Lower lobe of right lung (tissue), 2 donors: ENCODE results near the gene CCDC152. TPM values are rescaled to one million over a fixed set of nuclear protein-coding genes. Genes with fewer than 3 reads are reported as not detected.

ENCODE experiments used
- ATAC-seq, 2 donors: fragments of 200-7000 bp; cut with Tn5 transposase; one replicate each; pipeline ENCODE4 v1.9.1; 2020 to 2022; ENCODE audit warnings: mild to moderate bottlenecking in 2 of 2, moderate library complexity in 2 of 2
- DNase-seq: peaks from one replicate; pipeline ENCODE4 v3.0.0-alpha.2; 2020
- H3K27ac ChIP-seq: fragments of 200-600 bp; one replicate; pipeline ENCODE4 v1.8.0; 2022
- H3K27me3 ChIP-seq: fragments of 200-600 bp; one replicate; pipeline ENCODE4 v1.8.0; 2022; ENCODE audit warnings: low read depth
- H3K36me3 ChIP-seq: fragments of 200-600 bp; one replicate; pipeline ENCODE4 v1.8.0; 2022; ENCODE audit warnings: mild to moderate bottlenecking
- H3K4me1 ChIP-seq: fragments of 200-600 bp; one replicate; pipeline ENCODE4 v1.8.0; 2022
- H3K4me3 ChIP-seq: fragments of 200-600 bp; one replicate; pipeline ENCODE4 v1.8.0; 2022; ENCODE audit warnings: mild to moderate bottlenecking
- H3K9me3 ChIP-seq: fragments of 200-600 bp; one replicate; pipeline ENCODE4 v1.8.0; 2022
- intact Hi-C: fragments of 100-400 bp; cut with DNase I; formaldehyde crosslinking; loops from one replicate; pipeline ENCODE4 v1.11.0; 2022
- total RNA-seq: library from RNA; stranded (reverse); fragmentation: NEBNext Ultra II Directional; extraction: Animal tissue kit (Norgen Biotek cat#: 25700); gene quantifications from one replicate; pipeline ENCODE4 v1.2.1, GENCODE V29; 2021
- TF ChIP-seq, protein P1 (sequence below): fragments of 200-600 bp; IDR thresholded peaks from one replicate; pipeline ENCODE4 v1.8.0; 2022; ENCODE audit warnings: antibody characterized with exemption, mild to moderate bottlenecking
- donor health status: DM: no; HTN: yes; CAD: no; lungs with severe emphysema.

The CCDC152 gene
- total RNA-seq, 1 donor from 2014 or later: 1.3 TPM

DNA sequence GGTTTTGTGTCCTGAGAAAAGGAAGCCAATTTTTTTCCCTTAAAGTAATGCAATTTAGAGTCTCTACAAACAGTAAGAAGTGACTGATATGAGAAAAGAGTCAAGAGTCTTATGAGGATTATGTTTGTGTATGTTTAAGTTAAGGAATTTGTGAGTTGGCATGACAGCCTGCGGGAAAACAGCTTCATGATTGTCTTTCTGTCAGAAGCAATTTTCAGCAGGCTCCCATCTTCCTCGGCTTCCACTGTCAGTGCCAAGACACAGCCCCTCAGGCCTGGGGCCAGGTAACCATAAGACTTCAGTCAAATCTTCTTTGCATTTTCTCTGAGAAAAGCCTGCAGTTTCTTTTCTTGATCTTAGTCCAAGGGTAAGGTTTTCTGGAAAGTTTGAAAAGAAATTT, 72.1 kb downstream of the CCDC152 start:
- Histone ChIP-seq H3K4me3 (no peak overlapping the region), H3K27ac (no peak overlapping the region), H3K9me3 (no peaks in the 10 kb centered on the region), H3K36me3 (no peaks in the 10 kb centered on the region), H3K4me1 (peaks cover 9% of the 10 kb centered on the region), H3K27me3 (no peaks in the 10 kb centered on the region)
- no peak for ATAC-seq
- TF ChIP-seq, protein P1, sequence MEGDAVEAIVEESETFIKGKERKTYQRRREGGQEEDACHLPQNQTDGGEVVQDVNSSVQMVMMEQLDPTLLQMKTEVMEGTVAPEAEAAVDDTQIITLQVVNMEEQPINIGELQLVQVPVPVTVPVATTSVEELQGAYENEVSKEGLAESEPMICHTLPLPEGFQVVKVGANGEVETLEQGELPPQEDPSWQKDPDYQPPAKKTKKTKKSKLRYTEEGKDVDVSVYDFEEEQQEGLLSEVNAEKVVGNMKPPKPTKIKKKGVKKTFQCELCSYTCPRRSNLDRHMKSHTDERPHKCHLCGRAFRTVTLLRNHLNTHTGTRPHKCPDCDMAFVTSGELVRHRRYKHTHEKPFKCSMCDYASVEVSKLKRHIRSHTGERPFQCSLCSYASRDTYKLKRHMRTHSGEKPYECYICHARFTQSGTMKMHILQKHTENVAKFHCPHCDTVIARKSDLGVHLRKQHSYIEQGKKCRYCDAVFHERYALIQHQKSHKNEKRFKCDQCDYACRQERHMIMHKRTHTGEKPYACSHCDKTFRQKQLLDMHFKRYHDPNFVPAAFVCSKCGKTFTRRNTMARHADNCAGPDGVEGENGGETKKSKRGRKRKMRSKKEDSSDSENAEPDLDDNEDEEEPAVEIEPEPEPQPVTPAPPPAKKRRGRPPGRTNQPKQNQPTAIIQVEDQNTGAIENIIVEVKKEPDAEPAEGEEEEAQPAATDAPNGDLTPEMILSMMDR: no peak
- DNase-seq: no peak
- intact Hi-C loops: no loop called here

DNA sequence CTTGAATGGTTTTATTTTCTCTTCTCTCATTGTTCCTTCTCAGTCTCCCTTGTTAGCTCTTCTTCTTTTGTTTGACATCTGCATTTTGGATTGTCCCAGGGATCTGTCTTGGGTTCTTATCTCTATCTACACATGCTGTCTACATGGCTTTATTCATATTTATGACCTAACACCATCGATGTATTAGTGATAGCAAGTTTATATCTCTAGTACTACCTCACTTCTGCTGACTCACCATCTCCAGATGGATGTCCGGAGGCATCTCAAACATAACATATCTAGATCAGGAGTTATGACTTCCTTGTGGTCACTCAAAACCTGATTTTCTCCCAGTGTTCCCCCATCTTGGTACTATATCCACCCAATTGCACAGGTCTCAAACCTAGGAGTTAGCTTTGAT, 74.3 kb downstream of the CCDC152 start:
- Histone ChIP-seq H3K27ac (no peak overlapping the region), H3K4me1 (peaks cover 9% of the 10 kb centered on the region), H3K4me3 (no peak overlapping the region), H3K36me3 (no peaks in the 10 kb centered on the region), H3K27me3 (no peaks in the 10 kb centered on the region), H3K9me3 (no peaks in the 10 kb centered on the region)
- TF ChIP-seq, protein P1: no peak
- ATAC-seq (no peak), DNase-seq (no peak)
- intact Hi-C loops: no loop called here

DNA sequence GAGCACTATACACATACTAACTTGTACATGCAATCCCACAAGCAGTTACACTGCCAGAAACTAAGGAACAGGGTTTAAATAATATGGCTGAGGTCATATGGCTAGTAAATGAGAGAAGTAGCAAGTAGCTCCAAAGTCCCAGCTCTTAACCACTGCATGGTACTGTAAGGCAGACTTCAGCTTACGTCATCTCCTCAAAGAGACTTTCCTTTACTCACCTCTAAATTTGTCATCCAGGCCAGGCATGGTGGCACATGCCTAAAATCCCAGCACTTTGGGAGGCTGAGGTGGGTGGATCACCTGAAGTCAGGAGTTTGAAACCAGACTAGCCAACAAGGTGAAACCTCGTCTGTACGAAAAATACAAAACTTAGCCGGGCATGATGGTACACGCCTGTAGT, 75.4 kb downstream of the CCDC152 start:
- H3K36me3 ChIP-seq: no peaks in the 10 kb centered on the region
- intact Hi-C loops: no loop called here
- DNase-seq (no peak), ATAC-seq (no peak)
- H3K9me3 ChIP-seq: peaks cover 3% of the 10 kb centered on the region
- no peaks in the 10 kb centered on the region for H3K27me3 ChIP-seq
- no peak overlapping the region for H3K27ac ChIP-seq
- H3K4me3 ChIP-seq: no peak overlapping the region
- no peaks in the 10 kb centered on the region for H3K4me1 ChIP-seq
- TF ChIP-seq, protein P1: no peak

DNA sequence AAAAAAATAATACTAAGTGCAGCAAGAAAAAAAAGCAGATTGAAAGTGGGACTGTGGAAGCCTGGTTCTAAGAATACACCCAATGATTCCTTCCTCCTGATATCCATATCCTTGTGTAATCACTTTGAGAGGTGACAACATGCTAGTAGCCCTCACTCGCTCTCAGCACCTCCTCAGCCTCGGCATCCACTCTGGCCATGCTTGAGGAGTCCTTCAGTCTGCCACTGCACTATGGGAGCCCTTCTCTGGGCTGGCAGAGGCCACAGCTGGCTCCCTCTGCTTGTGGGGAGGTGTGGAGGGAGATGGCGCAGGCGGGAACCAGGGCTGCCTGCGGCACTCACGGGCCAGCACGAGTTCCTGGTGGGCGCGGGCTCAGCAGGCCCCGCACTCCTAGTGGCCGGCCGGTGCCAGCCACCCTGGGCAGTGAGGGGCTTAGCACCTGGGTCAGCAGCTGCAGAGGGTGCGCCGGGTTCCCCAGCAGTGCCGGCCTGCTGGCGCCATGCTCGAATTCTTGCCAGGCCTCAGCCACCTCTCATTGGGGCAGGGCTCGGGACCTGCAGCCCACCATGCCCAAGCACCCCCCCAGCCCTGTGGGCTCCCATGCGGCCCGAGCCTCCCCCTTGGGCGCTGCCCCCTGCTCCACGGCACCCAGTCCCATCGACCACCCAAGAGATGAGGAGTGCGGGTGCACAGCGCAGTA, 79.6 kb downstream of the CCDC152 start:
- DNase-seq (peak; percentile 67), ATAC-seq (peak; percentile 37 to 63)
- intact Hi-C loops: no loop called here
- Histone ChIP-seq H3K4me1 (peaks cover 7% of the 10 kb centered on the region), H3K27me3 (no peaks in the 10 kb centered on the region), H3K9me3 (peaks cover 3% of the 10 kb centered on the region), H3K4me3 (no peak overlapping the region), H3K36me3 (no peaks in the 10 kb centered on the region), H3K27ac (no peak overlapping the region)
- TF ChIP-seq, protein P1: no peak

DNA sequence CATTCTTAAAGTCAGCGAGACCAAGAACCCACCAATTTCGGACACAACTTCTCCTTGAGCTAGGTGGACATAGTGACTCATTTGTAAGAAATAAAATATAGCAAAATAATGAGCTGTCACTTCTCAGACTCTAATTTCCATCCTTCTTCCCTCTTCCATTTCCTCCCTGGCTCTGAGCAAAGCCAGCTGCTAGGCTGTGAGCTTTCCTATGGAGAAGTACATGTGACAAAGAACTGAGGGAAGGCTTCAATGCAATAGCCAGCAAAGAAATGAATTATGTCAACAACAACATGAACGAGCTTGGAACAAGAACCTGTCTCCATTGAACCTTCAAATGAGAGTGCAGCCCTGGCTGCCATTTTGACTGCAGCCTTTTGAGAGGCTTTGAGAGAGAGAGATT, 81.0 kb downstream of the CCDC152 start:
- Histone ChIP-seq H3K27me3 (no peaks in the 10 kb centered on the region), H3K36me3 (no peaks in the 10 kb centered on the region), H3K27ac (no peak overlapping the region), H3K4me1 (peaks cover 9% of the 10 kb centered on the region), H3K4me3 (no peak overlapping the region), H3K9me3 (peaks cover 3% of the 10 kb centered on the region)
- intact Hi-C loops: no loop called here
- no peak for DNase-seq
- TF ChIP-seq, protein P1: no peak
- ATAC-seq: no peak
